ENCODE measurements around the gene YIF1A.

The YIF1A gene

DNA sequence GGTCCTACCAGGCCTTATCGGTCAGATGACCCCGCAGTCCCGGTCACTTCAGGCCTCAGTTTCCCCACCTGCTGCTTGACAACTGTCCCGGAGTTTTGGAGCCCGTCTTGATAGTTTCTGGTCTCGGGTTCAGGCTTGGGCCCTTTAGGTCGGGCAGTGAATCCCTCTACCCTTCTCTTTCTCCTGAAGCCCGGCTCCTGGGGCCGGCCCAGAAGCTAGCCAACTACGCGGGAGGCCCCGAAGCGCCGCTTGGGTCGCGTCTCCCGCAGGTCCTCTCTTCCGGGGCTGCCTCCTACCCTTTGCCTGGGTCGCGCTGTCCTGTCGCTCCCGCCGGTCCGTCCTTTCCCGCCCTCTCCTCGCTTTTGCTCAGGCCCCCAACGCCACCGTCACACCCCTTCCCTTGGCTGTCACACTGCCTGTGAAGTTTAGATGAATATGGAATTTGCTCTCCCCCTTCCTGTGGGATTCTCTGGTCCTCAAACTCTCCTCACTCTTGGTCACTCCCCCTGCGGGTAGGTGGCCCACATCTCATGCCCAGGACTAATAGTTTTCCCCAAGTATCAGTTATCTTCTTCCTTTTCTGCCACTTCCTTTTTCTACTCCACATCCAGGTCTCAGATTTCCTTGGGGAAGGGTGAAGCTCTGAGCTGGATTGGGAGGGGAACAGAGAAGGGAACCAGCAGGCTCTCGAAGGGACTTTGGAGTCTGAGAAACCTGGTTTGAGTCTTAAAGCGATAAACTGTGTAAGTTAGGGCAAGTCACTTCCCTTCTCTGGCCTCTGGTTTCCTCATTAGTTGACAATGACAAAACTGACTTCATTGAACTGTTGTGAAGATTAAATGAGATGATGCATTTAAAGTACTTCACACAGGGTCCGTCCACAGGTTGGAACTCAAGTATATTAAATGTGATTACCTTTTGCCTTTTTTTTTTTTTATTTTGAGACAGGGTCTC lies 19.7 kb downstream of the YIF1A start:
- H3K4me3 ChIP-seq (ENCODE audit: low read depth in 1 of 2, low read length in 2 of 2), result peak overlapping the region; percentile 87 to 92
- peaks cover 27 to 41% of the 10 kb centered on the region in 2 donors for H3K36me3 ChIP-seq (ENCODE audit: control insufficient read depth in 1 of 2, insufficient read depth in 2 of 2, low read length in 2 of 2)
- H3K4me1 ChIP-seq (ENCODE audit: control insufficient read depth in 1 of 2, insufficient read depth in 2 of 2, low read length in 2 of 2), result peaks cover 18 to 21% of the 10 kb centered on the region in 2 donors
- peak overlapping the region; percentile 98 for H3K27ac ChIP-seq (ENCODE audit: low read depth, low read length)
- H3K27me3 ChIP-seq (ENCODE audit: control insufficient read depth in 1 of 2, insufficient read depth in 2 of 2, low read length in 2 of 2), result no peaks in the 10 kb centered on the region
- H3K9me3 ChIP-seq (ENCODE audit: control insufficient read depth in 1 of 2, low read length in 2 of 2), result no peaks in the 10 kb centered on the region
- H3K9ac ChIP-seq (ENCODE audit: low read depth in 1 of 2, low read length in 2 of 2), result peak overlapping the region; percentile 86 to 94

- H3K36me3 ChIP-seq (ENCODE audit: control insufficient read depth in 1 of 2, insufficient read depth in 2 of 2, low read length in 2 of 2), result peaks cover 23 to 40% of the 10 kb centered on the region in 2 donors
Measured at GRCh38 chr11:66268244-66268951, 20.5 kb downstream of the YIF1A start, which contains the start of gene RAB1B. Gene RAB1B, plus strand, starts transcription at chr11:66268639. Its CDS starts 41 bp downstream, at chr11:66268680.

GRCh38 chr11:66267379-66268243 lies 21.3 kb downstream of the YIF1A start:
- Histone ChIP-seq H3K9me3 (ENCODE audit: control insufficient read depth in 1 of 2, low read length in 2 of 2) (no peaks in the 10 kb centered on the region), H3K36me3 (ENCODE audit: control insufficient read depth in 1 of 2, insufficient read depth in 2 of 2, low read length in 2 of 2) (peaks cover 21 to 40% of the 10 kb centered on the region in 2 donors), H3K4me1 (ENCODE audit: control insufficient read depth in 1 of 2, insufficient read depth in 2 of 2, low read length in 2 of 2) (peaks cover 18 to 21% of the 10 kb centered on the region in 2 donors), H3K9ac (ENCODE audit: low read depth in 1 of 2, low read length in 2 of 2) (peak overlapping the region; percentile 86 to 94), H3K4me3 (ENCODE audit: low read depth in 1 of 2, low read length in 2 of 2) (peak overlapping the region; percentile 73 to 76), H3K27me3 (ENCODE audit: control insufficient read depth in 1 of 2, insufficient read depth in 2 of 2, low read length in 2 of 2) (no peaks in the 10 kb centered on the region), H3K27ac (ENCODE audit: low read depth, low read length) (peak overlapping the region; percentile 86)

More at GRCh38 chr11:66268244-66268951, 20.5 kb downstream of the YIF1A start, which contains the start of gene RAB1B:
- no peaks in the 10 kb centered on the region for H3K9me3 ChIP-seq (ENCODE audit: control insufficient read depth in 1 of 2, low read length in 2 of 2)
- H3K27me3 ChIP-seq (ENCODE audit: control insufficient read depth in 1 of 2, insufficient read depth in 2 of 2, low read length in 2 of 2), result no peaks in the 10 kb centered on the region
- H3K4me3 ChIP-seq (ENCODE audit: low read depth in 1 of 2, low read length in 2 of 2), result peak within 1 kb of the TSS; percentile 87 to 92
- H3K9ac ChIP-seq (ENCODE audit: low read depth in 1 of 2, low read length in 2 of 2), result peak within 1 kb of the TSS; percentile 86 to 94
- H3K4me1 ChIP-seq (ENCODE audit: control insufficient read depth in 1 of 2, insufficient read depth in 2 of 2, low read length in 2 of 2), result peaks cover 18 to 21% of the 10 kb centered on the region in 2 donors
- peak within 1 kb of the TSS; percentile 98 for H3K27ac ChIP-seq (ENCODE audit: low read depth, low read length)

DNA sequence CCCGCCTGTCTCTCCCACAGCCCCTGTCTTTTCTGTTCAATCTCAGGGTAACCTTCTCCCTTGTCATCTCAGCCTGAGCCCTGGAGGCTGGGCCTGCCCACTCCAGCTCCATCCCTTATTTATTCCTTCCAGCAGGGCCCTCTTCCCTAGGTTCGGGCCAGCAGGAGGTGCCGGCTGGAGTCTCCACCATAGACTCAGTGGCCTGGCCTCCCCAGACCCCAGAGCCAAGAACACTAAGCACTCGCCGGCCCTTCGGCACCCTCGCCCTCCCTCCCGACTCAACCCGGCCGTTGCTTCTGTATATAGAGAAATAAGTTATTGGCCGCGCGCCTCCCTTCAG lies 21.9 kb downstream of the YIF1A start:
- no peak overlapping the region for H3K27ac ChIP-seq (ENCODE audit: low read depth, low read length)
- peak overlapping the region; percentile 25 for H3K9ac ChIP-seq (ENCODE audit: low read depth in 1 of 2, low read length in 2 of 2)
- no peaks in the 10 kb centered on the region for H3K9me3 ChIP-seq (ENCODE audit: control insufficient read depth in 1 of 2, low read length in 2 of 2)
- no peaks in the 10 kb centered on the region for H3K27me3 ChIP-seq (ENCODE audit: control insufficient read depth in 1 of 2, insufficient read depth in 2 of 2, low read length in 2 of 2)
- H3K4me1 ChIP-seq (ENCODE audit: control insufficient read depth in 1 of 2, insufficient read depth in 2 of 2, low read length in 2 of 2), result peaks cover 18 to 21% of the 10 kb centered on the region in 2 donors
- peak overlapping the region; percentile 68 to 73 for H3K4me3 ChIP-seq (ENCODE audit: low read depth in 1 of 2, low read length in 2 of 2)
- H3K36me3 ChIP-seq (ENCODE audit: control insufficient read depth in 1 of 2, insufficient read depth in 2 of 2, low read length in 2 of 2), result peaks cover 21 to 40% of the 10 kb centered on the region in 2 donors

DNA sequence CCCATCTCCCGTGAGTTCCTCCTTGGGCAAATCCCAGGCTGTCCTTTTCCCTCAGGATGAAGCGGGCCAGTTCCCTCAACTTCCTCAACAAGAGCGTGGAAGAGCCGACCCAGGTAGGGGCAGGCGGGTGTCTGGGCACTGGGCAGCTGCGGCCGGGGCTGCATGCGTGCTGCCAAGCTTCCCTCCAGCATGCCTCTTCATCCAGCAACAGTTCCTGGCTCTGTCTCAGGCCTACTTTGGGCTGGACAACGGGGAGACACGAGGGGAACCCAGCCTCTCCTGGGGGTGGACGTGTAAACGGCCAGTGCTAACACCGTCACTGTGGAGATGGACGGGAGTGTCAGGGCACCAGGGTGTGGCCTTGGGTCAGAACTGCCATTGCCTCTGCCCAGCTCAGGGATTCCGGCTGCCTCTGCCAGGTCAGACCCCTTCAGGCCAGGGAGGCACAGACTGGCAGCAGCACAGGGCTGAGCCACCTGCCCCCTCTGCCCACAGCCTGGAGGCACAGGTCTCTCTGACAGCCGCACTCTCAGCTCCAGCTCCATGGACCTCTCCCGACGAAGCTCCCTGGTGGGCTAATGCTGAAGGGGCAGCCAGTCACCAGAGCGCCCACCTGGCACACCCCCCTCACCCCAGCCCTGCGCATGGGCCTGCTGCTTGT lies 22.4 kb downstream of the YIF1A start:
- Histone ChIP-seq H3K9ac (ENCODE audit: low read depth in 1 of 2, low read length in 2 of 2) (peak overlapping the region in 1 of 2 donors; percentile 25), H3K36me3 (ENCODE audit: control insufficient read depth in 1 of 2, insufficient read depth in 2 of 2, low read length in 2 of 2) (peaks cover 16 to 40% of the 10 kb centered on the region in 2 donors)

GRCh38 chr11:66265531-66266377 lies 23.2 kb downstream of the YIF1A start:
- peaks cover 16 to 40% of the 10 kb centered on the region in 2 donors for H3K36me3 ChIP-seq (ENCODE audit: control insufficient read depth in 1 of 2, insufficient read depth in 2 of 2, low read length in 2 of 2)
- H3K27ac ChIP-seq (ENCODE audit: low read depth, low read length), result no peak overlapping the region
- peaks cover 17 to 21% of the 10 kb centered on the region in 2 donors for H3K4me1 ChIP-seq (ENCODE audit: control insufficient read depth in 1 of 2, insufficient read depth in 2 of 2, low read length in 2 of 2)

More for the DNA sequence above, 22.4 kb downstream of the YIF1A start:
- no peaks in the 10 kb centered on the region for H3K9me3 ChIP-seq (ENCODE audit: control insufficient read depth in 1 of 2, low read length in 2 of 2)
- peaks cover 18 to 21% of the 10 kb centered on the region in 2 donors for H3K4me1 ChIP-seq (ENCODE audit: control insufficient read depth in 1 of 2, insufficient read depth in 2 of 2, low read length in 2 of 2)
- H3K4me3 ChIP-seq (ENCODE audit: low read depth in 1 of 2, low read length in 2 of 2), result peak overlapping the region in 1 of 2 donors; percentile 73
- no peaks in the 10 kb centered on the region for H3K27me3 ChIP-seq (ENCODE audit: control insufficient read depth in 1 of 2, insufficient read depth in 2 of 2, low read length in 2 of 2)
- peak overlapping the region; percentile 6 for H3K27ac ChIP-seq (ENCODE audit: low read depth, low read length)

DNA sequence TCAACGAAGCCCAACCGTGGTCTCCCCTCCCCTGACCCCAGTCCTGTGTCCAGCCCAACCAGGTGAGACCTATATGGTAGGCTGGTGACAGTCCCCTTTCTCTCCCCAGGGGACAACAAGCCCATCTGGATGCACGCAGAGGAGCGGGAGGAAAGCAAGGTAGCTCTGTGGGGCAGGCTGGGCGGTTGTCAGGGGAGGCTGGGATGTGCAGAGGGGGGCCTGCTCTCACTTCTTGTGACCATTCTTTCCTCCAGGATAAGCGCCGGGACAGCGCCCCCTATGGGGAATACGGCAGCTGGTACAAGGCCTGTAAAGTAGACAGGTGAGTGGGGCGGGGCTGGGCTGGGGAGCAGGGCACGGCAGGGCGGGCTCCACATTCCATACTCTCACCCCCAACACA lies 24.0 kb downstream of the YIF1A start:
- Histone ChIP-seq H3K9me3 (ENCODE audit: control insufficient read depth in 1 of 2, low read length in 2 of 2) (no peaks in the 10 kb centered on the region), H3K27ac (ENCODE audit: low read depth, low read length) (no peak overlapping the region), H3K4me1 (ENCODE audit: control insufficient read depth in 1 of 2, insufficient read depth in 2 of 2, low read length in 2 of 2) (peaks cover 13 to 18% of the 10 kb centered on the region in 2 donors), H3K9ac (ENCODE audit: low read depth in 1 of 2, low read length in 2 of 2) (no peak overlapping the region), H3K4me3 (ENCODE audit: low read depth in 1 of 2, low read length in 2 of 2) (no peak overlapping the region), H3K27me3 (ENCODE audit: control insufficient read depth in 1 of 2, insufficient read depth in 2 of 2, low read length in 2 of 2) (no peaks in the 10 kb centered on the region), H3K36me3 (ENCODE audit: control insufficient read depth in 1 of 2, insufficient read depth in 2 of 2, low read length in 2 of 2) (peaks cover 16 to 36% of the 10 kb centered on the region in 2 donors)

More at GRCh38 chr11:66265531-66266377, 23.2 kb downstream of the YIF1A start:
- Histone ChIP-seq H3K9ac (ENCODE audit: low read depth in 1 of 2, low read length in 2 of 2) (no peak overlapping the region), H3K4me3 (ENCODE audit: low read depth in 1 of 2, low read length in 2 of 2) (no peak overlapping the region), H3K9me3 (ENCODE audit: control insufficient read depth in 1 of 2, low read length in 2 of 2) (no peaks in the 10 kb centered on the region), H3K27me3 (ENCODE audit: control insufficient read depth in 1 of 2, insufficient read depth in 2 of 2, low read length in 2 of 2) (no peaks in the 10 kb centered on the region)

DNA sequence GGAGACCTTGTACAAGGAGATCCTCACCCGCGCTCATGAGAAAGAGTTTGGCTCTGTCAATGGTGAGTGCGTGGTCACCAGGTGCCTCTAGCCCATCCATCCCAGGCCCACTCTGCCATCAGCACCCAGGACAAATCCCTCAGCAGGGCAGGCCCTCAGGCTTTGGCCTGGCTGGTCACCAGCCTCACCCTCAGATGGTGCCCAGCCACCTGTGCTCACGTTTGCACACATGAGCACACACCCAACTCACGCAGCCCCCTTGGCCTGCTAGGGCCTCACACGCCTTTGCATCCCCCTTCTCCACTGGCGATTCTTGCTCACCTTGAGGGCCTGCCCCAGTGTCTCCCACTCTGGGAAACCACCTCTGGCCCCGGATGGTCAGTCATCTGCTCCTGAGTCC lies 24.6 kb downstream of the YIF1A start:
- peaks cover 10 to 13% of the 10 kb centered on the region in 2 donors for H3K4me1 ChIP-seq (ENCODE audit: control insufficient read depth in 1 of 2, insufficient read depth in 2 of 2, low read length in 2 of 2)
- H3K9ac ChIP-seq (ENCODE audit: low read depth in 1 of 2, low read length in 2 of 2), result no peak overlapping the region
- H3K36me3 ChIP-seq (ENCODE audit: control insufficient read depth in 1 of 2, insufficient read depth in 2 of 2, low read length in 2 of 2), result peaks cover 16 to 36% of the 10 kb centered on the region in 2 donors
- no peaks in the 10 kb centered on the region for H3K27me3 ChIP-seq (ENCODE audit: control insufficient read depth in 1 of 2, insufficient read depth in 2 of 2, low read length in 2 of 2)
- H3K9me3 ChIP-seq (ENCODE audit: control insufficient read depth in 1 of 2, low read length in 2 of 2), result no peaks in the 10 kb centered on the region
- no peak overlapping the region for H3K27ac ChIP-seq (ENCODE audit: low read depth, low read length)
- no peak overlapping the region for H3K4me3 ChIP-seq (ENCODE audit: low read depth in 1 of 2, low read length in 2 of 2)

Measured in duodenal mucosa (tissue), 2 donors.